Measurements from ENCODE around the gene WDFY4.

WDFY4 gene

DNA sequence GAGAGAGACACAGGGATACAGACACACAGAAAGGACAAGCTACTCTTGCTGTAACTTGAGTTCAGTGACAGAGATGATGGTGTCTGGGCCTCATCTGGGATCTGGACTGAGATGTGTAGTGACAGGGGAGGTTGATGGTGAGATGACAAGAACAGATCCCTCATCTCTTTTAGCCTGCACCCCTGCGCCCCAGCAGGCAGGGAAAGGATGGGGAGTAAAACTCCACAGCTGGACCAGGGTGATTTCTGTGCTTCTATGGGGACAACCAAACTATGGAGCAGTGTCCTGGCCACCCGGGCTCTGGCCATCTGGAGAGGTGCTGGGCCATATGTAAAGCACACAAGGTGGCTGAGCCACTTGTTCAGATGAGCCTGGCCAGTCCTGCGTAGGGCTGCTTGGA is 259.5 kb downstream of the WDFY4 start:
- no peak for TF ChIP-seq ZNF274 (IDR thresholded peaks at IDR 0.05; ENCODE audit: low read depth, low read length)
- no peak overlapping the region for H3K4me3 ChIP-seq (ENCODE audit: low read length)

GRCh38 chr10:48945441-48946130 is 260.9 kb downstream of the WDFY4 start:
- no peak for TF ChIP-seq ZNF274 (IDR thresholded peaks at IDR 0.05; ENCODE audit: low read depth, low read length)
- H3K4me3 ChIP-seq (ENCODE audit: low read length): no peak overlapping the region

- H3K4me3 ChIP-seq (ENCODE audit: low read length): no peak overlapping the region
- no peak for TF ChIP-seq ZNF274 (IDR thresholded peaks at IDR 0.05; ENCODE audit: low read depth, low read length)
These were observed 261.7 kb downstream of the WDFY4 start for GRCh38 chr10:48946332-48946731.

DNA sequence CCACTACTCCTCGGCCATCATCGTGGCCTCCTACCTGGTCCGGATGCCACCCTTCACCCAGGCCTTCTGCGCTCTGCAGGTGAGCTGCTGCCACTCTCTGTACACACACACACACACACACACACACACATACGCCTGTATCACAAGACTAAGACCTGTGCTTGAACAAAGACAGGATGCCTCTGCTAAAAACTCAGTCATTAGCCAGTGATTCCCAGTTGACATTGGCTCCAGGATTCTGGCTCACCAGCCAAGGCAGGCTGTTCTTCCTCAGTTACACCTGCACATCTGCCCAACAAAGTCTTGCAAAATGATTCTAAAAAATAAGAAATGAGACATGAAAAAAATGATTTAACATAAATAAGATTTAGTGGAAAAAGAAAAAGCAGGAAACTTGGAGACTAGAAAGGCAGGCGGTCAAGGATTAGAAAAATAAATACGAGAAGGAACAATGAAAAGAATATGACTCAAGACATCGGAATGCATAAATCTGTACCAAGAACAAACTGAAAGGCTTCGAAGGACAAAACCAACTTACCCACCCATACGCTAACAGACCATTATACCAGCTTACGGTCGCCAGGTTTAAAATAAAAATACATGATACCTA is 262.3 kb downstream of the WDFY4 start:
- no peak overlapping the region for H3K4me3 ChIP-seq (ENCODE audit: low read length)
- TF ChIP-seq ZNF274 (IDR thresholded peaks at IDR 0.05; ENCODE audit: low read depth, low read length): no peak

DNA sequence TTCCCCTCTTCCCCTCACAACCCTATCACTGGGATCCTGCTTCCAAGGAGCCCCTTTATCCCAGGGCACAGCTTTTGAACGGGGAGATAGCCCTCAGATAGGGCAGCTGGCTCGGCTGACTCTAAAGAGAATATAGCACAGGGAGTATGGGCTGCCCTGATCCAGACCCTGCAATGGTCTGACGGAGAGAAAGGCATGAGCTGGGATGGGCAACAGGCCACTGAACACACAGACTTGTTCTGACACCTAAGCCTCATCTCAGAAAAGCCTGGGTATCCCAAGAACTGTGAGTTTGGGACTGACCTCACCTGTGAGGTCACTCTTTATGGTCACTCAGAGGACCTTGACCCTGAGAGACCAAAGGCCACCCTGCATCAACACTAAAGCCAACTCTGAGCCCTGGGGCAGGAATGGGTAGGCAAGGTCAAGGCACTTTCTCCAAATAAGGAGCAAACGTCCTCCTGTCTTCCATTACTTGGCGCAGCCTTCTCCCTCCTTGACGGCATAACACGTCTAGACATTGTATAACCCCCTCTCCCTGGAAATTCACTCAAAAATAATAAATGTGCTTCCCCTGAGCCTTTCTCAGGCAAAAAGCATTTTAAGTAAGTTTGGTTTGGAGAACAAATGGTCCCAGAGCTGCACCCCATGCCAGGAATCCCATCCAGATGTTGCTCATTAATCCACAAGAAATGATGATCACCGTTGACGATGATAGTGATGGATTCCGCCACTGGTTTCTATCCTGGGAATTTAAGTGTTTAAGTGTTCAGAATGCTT is 263.2 kb downstream of the WDFY4 start:
- no peak overlapping the region for H3K4me3 ChIP-seq (ENCODE audit: low read length)
- TF ChIP-seq ZNF274 (IDR thresholded peaks at IDR 0.05; ENCODE audit: low read depth, low read length): no peak

- no peak for TF ChIP-seq ZNF274 (IDR thresholded peaks at IDR 0.05; ENCODE audit: low read depth, low read length)
- no peak overlapping the region for H3K4me3 ChIP-seq (ENCODE audit: low read length)
These were observed 263.9 kb downstream of the WDFY4 start for GRCh38 chr10:48948470-48949037.

DNA sequence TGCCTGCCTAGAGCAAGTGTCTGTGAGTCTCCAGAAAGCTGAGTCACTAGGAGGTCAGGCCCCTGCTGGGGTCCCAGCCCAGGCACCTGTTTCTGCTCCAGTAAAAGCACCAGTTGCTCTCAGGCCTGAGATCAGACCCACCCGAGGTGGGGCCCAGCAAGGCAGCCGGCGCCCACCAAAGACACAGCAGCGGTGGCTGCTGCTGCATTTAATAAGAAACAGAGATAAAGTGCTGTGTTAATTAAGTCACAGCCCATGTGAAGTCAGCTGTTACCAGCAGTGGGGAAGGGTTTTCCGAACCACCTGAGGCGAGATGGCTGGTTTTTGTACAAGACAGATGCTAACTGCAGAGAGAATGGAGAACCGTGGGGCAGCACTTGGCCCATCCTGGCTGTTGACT is 267.0 kb downstream of the WDFY4 start:
- H3K4me3 ChIP-seq (ENCODE audit: low read length): no peak overlapping the region
- TF ChIP-seq ZNF274 (IDR thresholded peaks at IDR 0.05; ENCODE audit: low read depth, low read length): no peak

DNA sequence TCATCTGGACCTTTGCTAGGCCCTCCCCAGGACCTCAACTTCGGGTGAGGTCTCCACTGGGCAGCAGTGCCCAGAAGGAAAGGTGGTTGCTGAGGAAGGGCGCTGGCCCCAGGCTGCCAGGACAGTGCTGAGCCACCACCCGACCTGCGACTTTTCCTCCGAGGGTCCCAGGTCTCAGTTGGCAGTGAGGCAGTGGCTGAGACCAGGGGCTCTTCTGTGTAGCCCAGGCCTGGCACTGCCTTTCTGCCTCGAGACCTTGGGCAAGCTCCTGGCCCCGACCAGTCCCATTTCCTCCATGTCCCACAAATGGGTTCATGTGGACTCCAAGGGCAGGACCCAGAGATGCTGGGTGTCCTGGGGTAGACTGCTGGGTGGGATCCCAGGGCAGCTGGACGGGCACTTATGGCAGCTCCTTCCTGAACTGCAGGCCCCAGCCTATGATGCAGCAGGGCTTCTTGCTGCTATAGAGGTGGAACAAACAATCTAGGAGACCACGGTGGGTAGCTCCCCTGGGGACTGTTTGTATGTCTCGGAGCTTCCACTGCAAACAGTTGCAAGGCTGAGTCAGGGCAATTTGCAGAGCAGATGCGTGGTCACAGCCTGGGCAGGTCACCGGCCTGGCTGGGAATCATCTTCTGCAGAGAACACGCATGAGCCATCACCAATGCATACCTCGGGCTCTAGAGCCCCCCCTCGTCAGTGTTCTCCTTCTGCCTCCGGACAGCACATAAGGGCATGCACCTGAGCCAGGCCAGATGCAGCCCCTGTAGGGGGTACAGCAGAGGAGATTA is 272.9 kb downstream of the WDFY4 start:
- TF ChIP-seq ZNF274 (IDR thresholded peaks at IDR 0.05; ENCODE audit: low read depth, low read length): no peak
- no peak overlapping the region for H3K4me3 ChIP-seq (ENCODE audit: low read length)

GRCh38 chr10:48958598-48959190 is 274.0 kb downstream of the WDFY4 start:
- no peak for TF ChIP-seq ZNF274 (IDR thresholded peaks at IDR 0.05; ENCODE audit: low read depth, low read length)
- no peak overlapping the region for H3K4me3 ChIP-seq (ENCODE audit: low read length)

DNA sequence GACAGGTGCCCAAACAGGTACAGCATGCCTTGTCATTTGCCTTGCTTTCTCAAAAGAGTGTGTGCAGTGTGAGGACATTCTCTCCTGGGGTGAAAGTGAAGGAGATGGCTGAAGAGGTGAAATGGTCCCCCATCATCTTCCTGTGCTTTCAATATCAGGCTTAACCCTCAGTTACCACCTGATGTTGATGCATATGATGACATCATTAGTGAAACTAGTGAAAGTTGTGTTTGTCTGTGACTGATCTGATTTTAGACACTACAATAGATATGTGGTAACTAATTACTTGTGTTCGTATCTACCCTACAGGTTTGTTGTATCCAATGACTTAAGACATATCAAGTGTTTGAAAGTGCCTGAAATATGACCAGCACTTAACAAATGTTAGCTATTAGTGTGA is 279.4 kb downstream of the WDFY4 start:
- TF ChIP-seq ZNF274 (IDR thresholded peaks at IDR 0.05; ENCODE audit: low read depth, low read length): no peak
- no peak overlapping the region for H3K4me3 ChIP-seq (ENCODE audit: low read length)

DNA sequence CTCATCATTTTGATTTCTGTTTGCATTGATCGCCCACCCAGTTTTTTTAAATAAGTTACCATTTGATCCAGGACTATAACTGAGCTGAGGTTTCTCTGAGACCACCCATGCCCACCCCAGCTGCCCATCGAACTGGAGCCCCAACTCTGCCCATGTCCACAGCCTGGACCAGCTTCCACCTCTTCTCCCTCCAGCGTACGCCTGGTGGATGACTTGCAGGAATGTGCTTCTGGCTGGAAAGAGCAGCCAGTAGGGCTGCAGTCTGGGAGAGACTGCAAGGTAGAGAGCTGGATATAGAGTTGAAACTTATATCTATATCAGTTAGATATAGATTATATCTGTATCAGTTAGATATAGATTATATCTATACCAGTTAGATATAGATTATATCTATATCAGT is 280.8 kb downstream of the WDFY4 start:
- TF ChIP-seq ZNF274 (IDR thresholded peaks at IDR 0.05; ENCODE audit: low read depth, low read length): no peak
- no peak overlapping the region for H3K4me3 ChIP-seq (ENCODE audit: low read length)

GRCh38 chr10:48968036-48968435 is 283.4 kb downstream of the WDFY4 start:
- TF ChIP-seq ZNF274 (IDR thresholded peaks at IDR 0.05; ENCODE audit: low read depth, low read length): no peak
- no peak overlapping the region for H3K4me3 ChIP-seq (ENCODE audit: low read length)

GRCh38 chr10:48970046-48970445 is 285.4 kb downstream of the WDFY4 start:
- TF ChIP-seq ZNF274 (IDR thresholded peaks at IDR 0.05; ENCODE audit: low read depth, low read length): no peak
- no peak overlapping the region for H3K4me3 ChIP-seq (ENCODE audit: low read length)

GRCh38 chr10:48970654-48971053 is 286.0 kb downstream of the WDFY4 start:
- no peak for TF ChIP-seq ZNF274 (IDR thresholded peaks at IDR 0.05; ENCODE audit: low read depth, low read length)
- no peak overlapping the region for H3K4me3 ChIP-seq (ENCODE audit: low read length)

All from GM08714 (cell line).